IPS-NIHi7 (cell line): ENCODE results near the gene MSH5.

Experiments
- DNase-seq: peaks from one replicate; pipeline ENCODE4 v3.0.0; 2012; ENCODE audit warnings: mixed read lengths; ENCODE audit errors: extremely low spot score

MSH5 gene

GRCh38 chr6:31712296-31712695 is 27.5 kb upstream of the MSH5 start:
- no peak for DNase-seq

GRCh38 chr6:31713465-31713864 is 26.3 kb upstream of the MSH5 start:
- no peak for DNase-seq

GRCh38 chr6:31713991-31714684 is 25.7 kb upstream of the MSH5 start:
- peak; percentile 69 for DNase-seq

GRCh38 chr6:31715022-31715958 is 24.5 kb upstream of the MSH5 start, which contains the start of gene LY6G6D:
Gene LY6G6D, plus strand, starts transcription at chr6:31715348. Its CDS starts 8 bp downstream, at chr6:31715356.
- DNase-seq: no peak

- DNase-seq: peak; percentile 71
Observed at GRCh38 chr6:31717499-31718222, 22.1 kb upstream of the MSH5 start.

GRCh38 chr6:31718265-31718664 is 21.5 kb upstream of the MSH5 start:
- DNase-seq: peak; percentile 46

GRCh38 chr6:31719001-31719400 is 20.8 kb upstream of the MSH5 start:
- no peak for DNase-seq

GRCh38 chr6:31720196-31720770 is 19.5 kb upstream of the MSH5 start:
- DNase-seq: no peak

GRCh38 chr6:31721351-31722020 is 18.3 kb upstream of the MSH5 start, which contains the start of gene LY6G6C:
Gene LY6G6C, minus strand, starts transcription at chr6:31721746. Its CDS starts 67 bp downstream, at chr6:31721679.
- no peak for DNase-seq

- no peak for DNase-seq
Observed at GRCh38 chr6:31722173-31722572, 17.6 kb upstream of the MSH5 start.

- no peak for DNase-seq
Observed at GRCh38 chr6:31723245-31723979, 16.4 kb upstream of the MSH5 start, which contains the start of gene MPIG6B. Gene MPIG6B, plus strand, starts transcription at chr6:31723373. Its CDS starts 11 bp downstream, at chr6:31723384.

- no peak for DNase-seq
Observed at GRCh38 chr6:31723980-31724691, 15.7 kb upstream of the MSH5 start.

- no peak for DNase-seq
Observed at GRCh38 chr6:31725502-31726350, 14.1 kb upstream of the MSH5 start.

GRCh38 chr6:31727034-31727716 is 12.6 kb upstream of the MSH5 start:
- DNase-seq: no peak

GRCh38 chr6:31727717-31728671 is 11.8 kb upstream of the MSH5 start:
- DNase-seq: no peak

GRCh38 chr6:31728767-31729514 is 10.9 kb upstream of the MSH5 start, which contains the start of gene DDAH2:
Gene DDAH2, minus strand, starts transcription at chr6:31729299. Its CDS starts 138 bp downstream, at chr6:31729161.
- no peak for DNase-seq
